Hematopoietic multipotent progenitor cell treated with erythropoietin and hydrocortisone succinate and interleukin-3 and kit ligand, for 8 days (in vitro differentiated cells): Measurements from ENCODE around the gene MTA3.
"Not testable (repeated sequence)": the region's sequence is repeated elsewhere in the genome, so short reads cannot be mapped to it uniquely, and the experiment has no call there.

Experiments used
- DNase-seq: peaks from one replicate; pipeline ENCODE4 v3.0.0-alpha.2; 2015

The MTA3 gene

GRCh38 chr2:42567806-42568400 lies 529 bp upstream of the MTA3 start:
- DNase-seq, result no peak

- peak; percentile 14 for DNase-seq
These were observed 782 bp downstream of the MTA3 start for GRCh38 chr2:42569116-42569711.

- DNase-seq, result no peak
These were observed 1.5 kb downstream of the MTA3 start for GRCh38 chr2:42569883-42570282.

GRCh38 chr2:42572297-42573081 lies 4.1 kb downstream of the MTA3 start:
- no peak for DNase-seq

DNA sequence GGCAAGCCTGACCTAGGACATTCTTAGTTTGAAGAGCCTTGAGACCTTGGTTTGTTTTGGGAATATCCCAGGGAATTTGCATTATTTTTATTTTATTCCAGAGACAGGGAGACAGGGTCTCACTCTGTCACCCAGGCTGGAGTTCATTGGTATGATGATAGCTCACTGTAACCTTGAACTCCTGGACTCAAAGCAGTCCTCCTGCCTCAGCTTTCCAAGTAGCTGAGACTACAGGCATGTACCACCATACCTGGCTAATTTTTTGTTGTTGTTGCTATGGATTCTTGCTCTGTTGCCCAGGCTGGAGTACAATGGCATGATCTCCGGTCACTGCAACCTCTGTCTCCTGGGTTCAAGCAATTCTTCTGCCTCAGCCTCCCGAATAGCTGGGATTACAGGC lies 4.8 kb downstream of the MTA3 start:
- DNase-seq, result no peak

GRCh38 chr2:42575458-42576064 lies 7.1 kb downstream of the MTA3 start:
- no peak for DNase-seq

GRCh38 chr2:42578621-42579020 lies 10.2 kb downstream of the MTA3 start:
- DNase-seq, result no peak

- DNase-seq, result no peak
These were observed 12.8 kb downstream of the MTA3 start for GRCh38 chr2:42581257-42581656.

- not testable (repeated sequence) for DNase-seq
These were observed 16.2 kb downstream of the MTA3 start for GRCh38 chr2:42584628-42585027.

GRCh38 chr2:42585779-42586178 lies 17.3 kb downstream of the MTA3 start:
- DNase-seq, result no peak

- DNase-seq, result no peak
These were observed 19.2 kb downstream of the MTA3 start for GRCh38 chr2:42587526-42588117.

- no peak for DNase-seq
These were observed 19.7 kb downstream of the MTA3 start for GRCh38 chr2:42588121-42588520.

DNA sequence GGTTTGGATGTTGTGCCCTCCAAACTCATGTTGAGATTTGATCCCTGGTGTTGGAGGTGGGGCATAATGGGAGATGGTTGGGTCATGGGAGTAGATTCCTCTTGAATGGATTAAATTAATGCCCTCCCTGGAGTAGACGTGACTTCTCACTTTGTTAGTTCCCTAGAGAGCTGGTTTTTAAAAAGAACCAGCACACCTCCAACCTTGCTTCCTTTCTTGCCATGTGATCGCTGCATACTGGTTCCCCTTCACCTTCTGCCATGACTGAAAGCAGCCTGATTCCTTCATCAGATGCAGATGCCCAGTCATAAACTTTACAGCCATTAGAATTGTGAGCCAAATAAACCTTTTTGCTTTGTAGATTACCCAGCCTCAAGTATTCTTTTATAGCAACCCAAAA lies 21.7 kb downstream of the MTA3 start:
- DNase-seq, result no peak

GRCh38 chr2:42593282-42593681 lies 24.9 kb downstream of the MTA3 start:
- no peak for DNase-seq

DNA sequence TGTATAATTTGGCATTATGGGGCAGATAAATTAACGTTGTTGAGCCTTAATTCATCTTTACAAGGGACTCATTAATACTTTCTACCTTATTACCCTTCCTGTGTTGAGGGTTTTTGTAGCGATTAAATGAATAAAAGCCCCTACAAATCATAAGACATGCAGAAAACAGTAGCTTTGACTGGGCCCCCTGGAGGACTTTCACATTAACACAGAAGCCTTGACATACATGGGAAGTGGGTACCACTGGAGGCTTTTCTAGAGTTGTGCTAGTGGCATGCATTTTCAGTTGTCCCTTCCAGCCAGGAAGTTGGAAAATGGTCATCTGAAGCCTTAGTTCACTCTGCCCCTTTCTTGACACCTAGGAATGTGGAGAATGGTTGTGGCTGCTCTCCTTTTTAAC lies 30.2 kb downstream of the MTA3 start:
- DNase-seq, result no peak

DNA sequence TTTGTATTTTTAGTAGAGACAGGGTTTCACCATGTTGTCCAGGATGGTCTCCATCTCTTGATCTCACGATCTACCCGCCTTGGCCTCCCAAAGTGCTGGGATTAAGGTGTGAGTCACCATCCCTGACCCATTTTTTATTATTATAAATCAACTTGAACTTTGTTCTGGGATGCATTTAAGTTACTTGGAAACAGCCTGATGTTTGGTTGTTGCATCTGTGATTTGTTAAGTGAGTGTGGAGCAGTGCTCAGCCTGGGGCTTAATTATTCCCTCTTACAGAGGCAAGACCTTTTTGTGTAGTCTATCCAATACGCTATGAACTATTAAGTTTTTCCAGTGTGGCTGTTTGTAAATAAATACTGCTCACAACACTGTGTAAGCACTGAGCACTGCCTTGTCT lies 32.6 kb downstream of the MTA3 start:
- no peak for DNase-seq

- no peak for DNase-seq
These were observed 33.9 kb downstream of the MTA3 start for GRCh38 chr2:42602218-42602875.

DNA sequence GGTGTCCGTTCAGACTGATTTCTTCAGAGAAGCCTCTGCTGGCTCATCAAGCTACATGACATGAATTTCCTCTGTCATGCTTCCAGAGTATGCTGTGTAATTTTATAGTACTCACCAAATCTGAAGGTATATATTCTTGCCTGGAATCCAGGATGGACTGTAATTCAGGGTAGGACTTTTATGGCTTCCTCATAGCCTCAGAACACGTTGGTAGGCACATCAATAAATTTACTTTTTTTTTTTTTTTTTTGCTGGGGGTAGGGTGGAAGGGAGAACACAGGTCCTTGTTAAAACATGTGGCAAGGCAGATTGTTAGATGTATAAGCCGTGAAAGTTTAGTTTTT lies 34.4 kb downstream of the MTA3 start:
- DNase-seq, result no peak

DNA sequence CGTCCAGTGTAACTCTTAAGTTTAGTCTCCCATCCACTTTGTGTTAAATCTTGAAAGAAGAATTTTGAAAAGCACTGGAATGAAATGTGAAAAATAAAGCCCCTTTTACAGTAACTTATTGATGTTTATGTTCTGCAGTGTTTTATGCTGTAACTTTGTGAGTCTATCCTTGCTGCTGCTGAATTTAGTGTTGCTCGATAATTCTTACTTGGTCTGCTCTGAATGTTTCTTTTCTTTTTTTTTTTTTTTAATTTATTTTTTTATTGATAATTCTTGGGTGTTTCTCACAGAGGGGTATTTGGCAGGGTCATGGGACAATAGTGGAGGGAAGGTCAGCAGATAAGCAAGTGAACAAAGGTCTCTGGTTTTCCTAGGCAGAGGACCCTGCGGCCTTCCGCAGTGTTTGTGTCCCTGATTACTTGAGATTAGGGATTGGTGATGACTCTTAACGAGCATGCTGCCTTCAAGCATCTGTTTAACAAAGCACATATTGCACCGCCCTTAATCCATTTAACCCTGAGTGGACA lies 36.0 kb downstream of the MTA3 start:
- DNase-seq, result not testable (repeated sequence)

- not testable (repeated sequence) for DNase-seq
These were observed 37.7 kb downstream of the MTA3 start for GRCh38 chr2:42606166-42606565.

DNA sequence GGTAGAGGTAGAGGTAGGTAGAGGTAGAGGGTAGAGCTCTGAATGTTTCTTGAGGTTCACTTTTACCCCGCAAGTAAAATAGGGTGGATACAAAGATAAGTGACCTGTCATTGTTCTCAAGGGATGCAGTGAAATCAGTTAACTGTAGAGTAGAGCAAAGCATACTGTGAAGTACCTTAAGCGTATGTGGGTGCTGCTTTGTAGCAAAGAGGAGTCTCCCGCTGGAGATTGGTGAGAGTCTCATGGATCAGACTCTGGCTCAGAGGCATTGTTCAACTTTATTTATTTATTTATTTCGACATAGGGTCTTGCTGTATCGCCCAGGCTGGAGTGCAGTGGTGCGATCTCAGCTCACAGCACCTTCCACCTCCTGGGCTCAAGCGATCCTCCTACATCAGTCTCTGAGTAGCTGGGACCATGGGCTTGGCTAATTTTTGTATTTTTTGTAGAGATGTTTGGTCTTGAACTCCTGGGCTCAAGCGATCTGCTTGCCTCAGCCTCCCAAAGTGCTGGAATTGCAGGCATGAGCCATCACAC lies 38.7 kb downstream of the MTA3 start:
- no peak for DNase-seq

DNA sequence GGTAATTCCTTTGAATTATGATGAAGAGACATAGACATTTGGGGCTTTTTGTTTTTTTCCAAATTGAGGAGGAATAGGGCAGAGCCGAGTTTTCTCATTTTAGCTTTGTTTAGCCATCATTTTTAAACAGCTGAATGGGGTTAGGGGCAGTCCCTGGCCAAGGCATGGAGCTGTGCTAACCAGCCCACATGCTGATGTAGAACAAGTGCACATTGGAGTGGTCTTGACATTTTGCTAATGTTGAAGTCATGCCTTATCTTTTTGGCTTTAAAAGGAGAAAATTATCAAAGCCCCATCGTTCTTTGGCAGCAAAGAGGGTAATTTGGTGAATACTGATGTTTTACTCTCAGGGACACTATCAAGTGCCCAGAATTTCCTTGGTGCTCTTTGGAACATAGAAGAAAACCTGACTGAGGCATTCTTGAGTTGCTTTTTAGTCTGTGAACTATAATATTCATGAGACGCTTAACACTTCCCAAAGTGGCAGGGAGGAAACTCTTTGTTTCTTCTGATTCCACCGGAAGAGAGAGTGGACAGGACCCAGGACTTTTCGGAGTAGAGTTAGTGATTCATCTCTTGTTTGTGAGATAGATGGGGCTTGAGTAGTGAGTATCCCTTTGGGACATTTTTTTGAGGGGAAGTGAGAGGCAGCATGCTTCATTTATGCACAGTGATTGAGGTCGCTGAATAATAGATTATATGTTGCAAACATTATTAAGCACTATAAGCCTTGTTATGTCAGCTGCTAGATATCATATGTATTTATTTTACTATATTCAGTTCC lies 45.0 kb downstream of the MTA3 start:
- no peak for DNase-seq
